A549 (cell line): ENCODE data around the gene KIF12. TPM values are rescaled to one million over a fixed set of nuclear protein-coding genes. Genes with fewer than 3 reads are reported as not detected.

Experiments
- ATAC-seq, 2 experiments: fragments of 200-7000 bp in 1 of 2; fragments of >200 bp in 1 of 2; cut with Nextera tagmentation in 1 of 2; cut with Tn5 transposase in 1 of 2; 3 replicates each; pipeline versions ENCODE4 v1.8.0 to v1.9.1; 2018 to 2020; ENCODE audit warnings: mild to moderate bottlenecking in 1 of 2, moderate library complexity in 1 of 2
- CTCF ChIA-PET: fragments of 300-600 bp; sonication (Branson Sonifier 250); formaldehyde crosslinking; extraction: SDS; loops from one replicate; lab custom pipeline; 2021; ENCODE audit warnings: antibody characterized with exemption, inconsistent platforms; lab: Yijun Ruan, JAX
- POLR2A ChIA-PET: fragments of 350-600 bp; formaldehyde crosslinking; extraction: SDS; loops from one replicate; lab custom pipeline; 2021; ENCODE audit warnings: antibody characterized with exemption, inconsistent platforms; lab: Yijun Ruan, JAX
- DNase-seq, 2 experiments: peaks; one replicate each; pipeline versions ENCODE4 v3.0.0 to v3.0.0-alpha.2; 2011 to 2016; ENCODE audit warnings: low read depth in 1 of 2, low spot score in 1 of 2
- FAIRE-seq: peaks from 2 replicates; lab custom pipeline; 2011; peaks lifted over from hg19 to GRCh38; lab: Jason Lieb, UNC
- H3K27ac ChIP-seq, 2 experiments: fragments of >200 bp; sonication (Bioruptor Twin); formaldehyde crosslinking; 3 replicates each; pipeline ENCODE4 v1.5.1; 2016 to 2017
- H3K4me1 ChIP-seq: fragments of >200 bp; sonication (Bioruptor Twin); formaldehyde crosslinking; 3 replicates; pipeline ENCODE4 v1.6.1; 2016
- H3K4me2 ChIP-seq: fragments of >200 bp; sonication (Bioruptor Twin); formaldehyde crosslinking; 3 replicates; pipeline ENCODE4 v1.6.1; 2016
- H3K4me3 ChIP-seq: fragments of >200 bp; sonication (Bioruptor Twin); formaldehyde crosslinking; 3 replicates; pipeline ENCODE4 v1.5.1; 2016
- H3K9me3 ChIP-seq: fragments of >200 bp; sonication (Bioruptor Twin); formaldehyde crosslinking; 3 replicates; pipeline ENCODE4 v1.6.1; 2016
- ATOH8 ChIP-seq: fragments of 250-450 bp; sonication (Bioruptor Pico); IDR thresholded peaks from 2 replicates; pipeline ENCODE4 v1.5.0; 2020; ENCODE audit warnings: low read depth, mild to moderate bottlenecking, moderate library complexity
- CHD2 ChIP-seq: fragments of 150-350 bp; IDR thresholded peaks from 2 replicates; pipeline ENCODE4 v1.6.1; 2014; ENCODE audit warnings: low read length; ENCODE audit not compliant: partially characterized antibody
- EHF ChIP-seq: fragments of 250-450 bp; sonication (Bioruptor Pico); IDR thresholded peaks from 2 replicates; pipeline ENCODE4 v1.5.0; 2020; ENCODE audit warnings: mild to moderate bottlenecking
- ELK1 ChIP-seq: fragments of 150-350 bp; IDR thresholded peaks from 2 replicates; pipeline ENCODE4 v1.6.1; 2014; ENCODE audit warnings: low read depth, mild to moderate bottlenecking, low read length
- ESRRA ChIP-seq: fragments of 150-350 bp; IDR thresholded peaks from 2 replicates; pipeline ENCODE4 v1.6.1; 2014; ENCODE audit warnings: mild to moderate bottlenecking, low read length, borderline replicate concordance
- FOSB ChIP-seq: fragments of 250-450 bp; sonication (Bioruptor Pico); IDR thresholded peaks from 2 replicates; pipeline ENCODE4 v1.5.0; 2020; ENCODE audit warnings: mild to moderate bottlenecking, moderate library complexity
- HDAC2 ChIP-seq: fragments of 200-600 bp; sonication (generic); IDR thresholded peaks from 2 replicates; pipeline ENCODE4 v1.6.1; 2016
- HEYL ChIP-seq: fragments of 250-450 bp; sonication (Bioruptor Pico); IDR thresholded peaks from 2 replicates; pipeline ENCODE4 v1.8.0; 2021; ENCODE audit warnings: mild to moderate bottlenecking, moderate library complexity
- KDM5A ChIP-seq: fragments of 200-600 bp; sonication (generic); IDR thresholded peaks from 2 replicates; pipeline ENCODE4 v1.6.1; 2016; ENCODE audit warnings: antibody characterized with exemption, mild to moderate bottlenecking
- MAFK ChIP-seq: fragments of 450-650 bp; IDR thresholded peaks from 2 replicates; pipeline ENCODE4 v1.6.1; 2014; ENCODE audit not compliant: partially characterized antibody
- MAZ ChIP-seq: fragments of 150-350 bp; IDR thresholded peaks from 2 replicates; pipeline ENCODE4 v1.6.1; 2014; ENCODE audit warnings: antibody characterized with exemption, low read depth, low read length, borderline replicate concordance
- MYC ChIP-seq: IDR thresholded peaks from 2 replicates; pipeline ENCODE4 v1.6.1; 2012; ENCODE audit warnings: mild to moderate bottlenecking, inconsistent platforms, low read length, improper control_type of control experiment, borderline replicate concordance
- PBX3 ChIP-seq: IDR thresholded peaks from 2 replicates; pipeline ENCODE4 v1.6.1; 2012
- PHF8 ChIP-seq: fragments of 200-600 bp; sonication (generic); IDR thresholded peaks from 2 replicates; pipeline ENCODE4 v1.6.1; 2016; ENCODE audit warnings: low read depth, mild to moderate bottlenecking, antibody characterized with exemption, moderate library complexity, borderline replicate concordance
- POLR2A ChIP-seq: IDR thresholded peaks from 2 replicates; pipeline ENCODE4 v1.6.1; 2012; ENCODE audit warnings: mild to moderate bottlenecking, low read length
- RAD21 ChIP-seq, 2 experiments: fragments of >200 bp in 1 of 2; sonication (Bioruptor Twin) in 1 of 2; formaldehyde crosslinking in 1 of 2; IDR thresholded peaks in 1 of 2; conservative IDR thresholded peaks in 1 of 2; 2 replicates in 1 of 2; 3 replicates in 1 of 2; pipeline ENCODE4 v1.6.1; 2012 to 2018; ENCODE audit warnings: inconsistent platforms in 1 of 2
- SMC3 ChIP-seq: fragments of >200 bp; sonication (Bioruptor Twin); formaldehyde crosslinking; IDR thresholded peaks from 3 replicates; pipeline ENCODE4 v1.6.1; 2018; ENCODE audit warnings: inconsistent platforms
- SREBF2 ChIP-seq: fragments of 450-650 bp; IDR thresholded peaks from 2 replicates; pipeline ENCODE4 v1.6.1; 2014; ENCODE audit warnings: mild to moderate bottlenecking, moderate library complexity
- TFCP2L1 ChIP-seq: fragments of 250-450 bp; sonication (Bioruptor Pico); IDR thresholded peaks from 2 replicates; pipeline ENCODE4 v1.5.0; 2021; ENCODE audit warnings: mild to moderate bottlenecking
- USF2 ChIP-seq: fragments of 450-650 bp; IDR thresholded peaks from 2 replicates; pipeline ENCODE4 v1.6.1; 2014; ENCODE audit warnings: antibody characterized with exemption
- ZFP36 ChIP-seq: fragments of 450-650 bp; IDR thresholded peaks from 2 replicates; pipeline ENCODE4 v1.6.1; 2014; ENCODE audit warnings: borderline replicate concordance; ENCODE audit not compliant: partially characterized antibody
- WGBS: methylation state at CpG from one replicate; pipeline ENCODE4 v1.1.6; 2017; ENCODE audit errors: missing lambda C conversion rate; 5-methylcytosine and 5-hydroxymethylcytosine counted together
- polyA plus RNA-seq, 4 experiments: library from polyadenylated mRNA; depleted of rRNA in 3 of 4; stranded (reverse); fragments of >200 nt; fragmentation: RNase III in 1 of 4; extraction: RNeasy Plus Mini Kit Qiagen cat#74134 plus additional on column Dnase treatment in 1 of 4; gene quantifications; 2 replicates in 3 of 4; 3 replicates in 1 of 4; pipeline ENCODE4 v1.2.3, GENCODE V29; 2011 to 2017

Gene KIF12
- polyA plus RNA-seq, 2 of the 4 experiments (the other 2 are of a cell fraction): 6.0 to 6.3 TPM

GRCh38 chr9:114115654-114116125 lies 16.6 kb upstream of the KIF12 start (continued):
- no peak for TF ChIP-seq ESRRA
- TF ChIP-seq TFCP2L1: no peak
- TF ChIP-seq PHF8: no peak
- TF ChIP-seq CHD2: no peak
- TF ChIP-seq PBX3: no peak
- TF ChIP-seq FOSB (CRISPR knock-in tag): no peak
- no peak for TF ChIP-seq EHF (CRISPR knock-in tag)
- TF ChIP-seq, all 56 proteins: peak for 0

- H3K9me3 ChIP-seq: no peaks in the 10 kb centered on the region
- CTCF ChIA-PET: interaction anchor here (1.3 to 3.6 kb wide), 2 partner anchors 31 to 377 kb away, joined by 3 to 12 read pairs; no protein-coding TSS in a partner anchor
- DNase-seq (no peak), ATAC-seq (peak in 1 of 2 experiments; percentile 20; a peak in 1 of 6 replicates), FAIRE-seq (no peak)
- no peak overlapping the region for H3K4me2 ChIP-seq
- 27% methylated on average over 2 of the region's 2 CpGs for WGBS
- no peak for TF ChIP-seq SMC3
- TF ChIP-seq ELK1: no peak
- no peak for TF ChIP-seq POLR2A
- no peak for TF ChIP-seq HDAC2
- TF ChIP-seq HEYL (CRISPR knock-in tag): no peak
- TF ChIP-seq MAFK: no peak
- TF ChIP-seq SREBF2: no peak
- no peak for TF ChIP-seq MYC
- no peak for TF ChIP-seq TFCP2L1
- no peak for TF ChIP-seq RAD21 (conservative IDR thresholded peaks at IDR 0.05 in 1 of 2, IDR thresholded peaks at IDR 0.05 in 1 of 2)
- no peak for TF ChIP-seq MAZ
- TF ChIP-seq ATOH8: no peak
- TF ChIP-seq KDM5A: no peak
- TF ChIP-seq USF2: no peak
- no peak for TF ChIP-seq CHD2
- H3K27ac ChIP-seq: no peak overlapping the region
- POLR2A ChIA-PET: no interaction called here
- peaks cover 23% of the 10 kb centered on the region for H3K4me1 ChIP-seq
- no peak overlapping the region for H3K4me3 ChIP-seq
Observed at GRCh38 chr9:114114364-114114763, 15.3 kb upstream of the KIF12 start.

- CTCF ChIA-PET: interaction anchor here (1.4 to 3.6 kb wide), 6 partner anchors 17 to 178 kb away, joined by 3 to 12 read pairs (median 7); partner anchors contain the start of gene COL27A1
- ATAC-seq (peak in 1 of 2 experiments; percentile 10; a peak in 1 of 6 replicates), FAIRE-seq (no peak)
- POLR2A ChIA-PET: no interaction called here
- TF ChIP-seq PBX3 (no peak), ZFP36 (peak; percentile 56)
- TF ChIP-seq, all 56 proteins: peak for 1
- no peak overlapping the region for H3K4me2 ChIP-seq
- H3K4me1 ChIP-seq: peaks cover 29% of the 10 kb centered on the region
- peak in 1 of 2 experiments; percentile 23 for DNase-seq
- H3K9me3 ChIP-seq: no peaks in the 10 kb centered on the region
- no peak overlapping the region for H3K4me3 ChIP-seq
- 62% methylated on average over 8 of the region's 10 CpGs for whole genome bisulfite sequencing
- peak overlapping the region; percentile 16 to 57; a peak in 4 of 6 replicates for H3K27ac ChIP-seq
Observed at GRCh38 chr9:114112778-114113584, 13.9 kb upstream of the KIF12 start.
